Liver (tissue), 3 donors: ENCODE data around the gene RNF144A.

Experiments
- CTCF ChIP-seq: fragments of 150-350 bp; IDR thresholded peaks from 2 replicates; pipeline ENCODE4 v1.5.1; 2017; ENCODE audit warnings: improper control_type of control experiment, low read depth, low read length; ENCODE audit not compliant: missing input control
- HNF4G ChIP-seq: IDR thresholded peaks from 2 replicates; pipeline ENCODE4 v1.6.1; 2016; ENCODE audit warnings: antibody characterized with exemption
- NR2F2 ChIP-seq: IDR thresholded peaks from 2 replicates; pipeline ENCODE4 v1.6.1; 2016; ENCODE audit warnings: antibody characterized with exemption
- RAD21 ChIP-seq, 2 donors: IDR thresholded peaks; 2 replicates each; pipeline ENCODE4 v1.6.1; 2016; ENCODE audit warnings: antibody characterized with exemption in 2 of 2, mild to moderate bottlenecking in 2 of 2
- TAF1 ChIP-seq: conservative IDR thresholded peaks from 2 replicates; pipeline ENCODE4 v1.6.1; 2016; ENCODE audit warnings: antibody characterized with exemption, mild to moderate bottlenecking
- donor health status: healthy.
- donor health status: healthy.

DNA sequence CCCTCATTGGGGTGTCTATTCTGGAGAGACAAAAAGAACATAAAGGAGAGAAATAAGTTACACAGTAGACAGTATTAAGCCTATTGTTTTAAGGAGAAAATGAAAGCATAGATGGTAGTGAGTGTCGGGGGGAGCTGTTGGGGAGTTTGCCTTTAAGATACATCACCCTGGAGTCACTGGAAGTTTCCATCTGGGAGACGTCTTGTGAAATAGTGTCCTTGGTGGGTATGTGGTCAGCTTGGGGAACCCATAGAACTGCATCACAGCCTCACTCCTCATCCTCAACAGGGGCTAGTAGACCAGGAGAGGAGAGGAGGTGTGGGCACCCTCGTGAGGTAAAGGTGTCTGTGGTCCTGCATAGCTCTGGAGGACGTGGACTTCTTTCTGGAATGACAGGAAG is 60.6 kb downstream of the RNF144A start:
- no peak for TF ChIP-seq CTCF
- TF ChIP-seq HNF4G = no peak
- no peak for TF ChIP-seq RAD21 (IDR thresholded peaks at IDR 0.05)
- no peak for TF ChIP-seq TAF1
- TF ChIP-seq NR2F2 = no peak
